SK-N-SH (cell line): ENCODE data around the gene SLC22A23.

Experiments
- CTCF ChIP-seq: fragments of 200-600 bp; sonication (generic); IDR thresholded peaks from 2 replicates; pipeline ENCODE4 v1.6.1; 2017; ENCODE audit warnings: antibody characterized with exemption, mild to moderate bottlenecking, moderate library complexity
- IRF3 ChIP-seq: fragments of 150-350 bp; IDR thresholded peaks from 2 replicates; pipeline ENCODE4 v1.6.1; 2016; ENCODE audit warnings: mild to moderate bottlenecking, low read depth, low read length
- POLR2AphosphoS5 ChIP-seq: IDR thresholded peaks from 2 replicates; pipeline ENCODE4 v1.6.1; 2012; ENCODE audit warnings: low read depth, low read length
- SIN3A ChIP-seq: IDR thresholded peaks from 2 replicates; pipeline ENCODE4 v1.6.1; 2012; ENCODE audit warnings: low read depth, mild to moderate bottlenecking, low read length, moderate library complexity, borderline replicate concordance
- TAF1 ChIP-seq: IDR thresholded peaks from 2 replicates; pipeline ENCODE4 v1.6.1; 2012; ENCODE audit warnings: low read depth, mild to moderate bottlenecking, low read length, moderate library complexity, borderline replicate concordance

DNA sequence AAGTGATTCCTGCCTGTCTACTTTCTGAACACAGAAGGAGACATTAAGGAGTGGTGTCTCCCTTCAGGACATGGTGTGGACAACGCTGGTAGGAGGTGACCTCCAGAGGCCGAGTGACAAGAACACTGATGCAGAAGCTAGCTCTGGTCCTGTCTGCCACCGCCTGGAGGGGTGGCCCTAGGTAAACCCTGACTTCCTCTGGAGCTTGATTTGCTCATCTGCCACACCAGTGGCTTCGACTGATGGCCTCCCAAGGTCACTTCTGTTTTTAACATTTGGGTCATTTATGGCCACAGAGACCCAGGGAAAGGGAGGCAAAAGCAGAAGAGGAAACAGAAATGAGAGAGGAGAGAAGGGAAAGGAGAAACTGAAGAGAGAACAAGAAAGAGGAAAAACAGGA lies 49.4 kb upstream of the SLC22A23 start:
- TF ChIP-seq POLR2AphosphoS5 = no peak
- TF ChIP-seq TAF1 = no peak
- no peak for TF ChIP-seq IRF3
- TF ChIP-seq SIN3A = no peak
- no peak for TF ChIP-seq CTCF
